M059J (cell line): ENCODE measurements around the gene ASPSCR1. TPM values are rescaled to one million over a fixed set of nuclear protein-coding genes. Genes with fewer than 3 reads are reported as not detected.

Experiments used
- DNase-seq: peaks from one replicate; pipeline ENCODE4 v3.0.0-alpha.2; 2012; ENCODE audit warnings: low read depth
- total RNA-seq: library from RNA; depleted of rRNA; stranded (reverse); fragments of >200 nt; shearing (Covaris generic); gene quantifications from 2 replicates; pipeline ENCODE4 v1.2.3, GENCODE V29; 2014

The ASPSCR1 gene
- total RNA-seq, 1 experiment from 2014 or later, result 33.0 TPM

GRCh38 chr17:81960130-81960958, 17.1 kb upstream of the ASPSCR1 start:
- no peak for DNase-seq

DNA sequence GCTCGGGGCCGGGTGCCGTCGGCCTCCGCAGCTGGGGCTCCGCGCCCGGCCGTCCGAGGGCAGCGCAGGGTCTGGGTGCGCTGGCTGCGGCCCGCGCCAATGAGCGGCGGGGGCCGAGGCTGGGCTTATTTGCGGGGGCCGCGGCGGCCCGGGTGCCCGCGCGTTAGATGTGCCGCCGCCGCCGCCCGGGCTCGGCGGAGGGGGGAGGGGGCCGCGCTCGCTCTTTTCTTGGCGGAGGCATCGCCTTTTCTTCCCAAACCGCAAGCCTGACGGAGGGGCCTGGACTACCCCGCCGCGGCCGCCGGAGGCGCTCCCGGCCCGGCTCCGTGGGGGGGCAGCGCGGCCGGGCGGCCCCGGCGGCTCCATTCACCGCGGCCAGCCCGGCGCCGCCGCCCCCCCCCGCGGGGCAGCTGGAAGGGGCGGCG, 16.3 kb upstream of the ASPSCR1 start, which contains the start of gene NOTUM:
TSS of gene NOTUM (minus strand) at position 101 of the 425 bp plus-strand sequence. CDS start 278 bp downstream, outside the sequence.
- DNase-seq, result peak; percentile 49

DNA sequence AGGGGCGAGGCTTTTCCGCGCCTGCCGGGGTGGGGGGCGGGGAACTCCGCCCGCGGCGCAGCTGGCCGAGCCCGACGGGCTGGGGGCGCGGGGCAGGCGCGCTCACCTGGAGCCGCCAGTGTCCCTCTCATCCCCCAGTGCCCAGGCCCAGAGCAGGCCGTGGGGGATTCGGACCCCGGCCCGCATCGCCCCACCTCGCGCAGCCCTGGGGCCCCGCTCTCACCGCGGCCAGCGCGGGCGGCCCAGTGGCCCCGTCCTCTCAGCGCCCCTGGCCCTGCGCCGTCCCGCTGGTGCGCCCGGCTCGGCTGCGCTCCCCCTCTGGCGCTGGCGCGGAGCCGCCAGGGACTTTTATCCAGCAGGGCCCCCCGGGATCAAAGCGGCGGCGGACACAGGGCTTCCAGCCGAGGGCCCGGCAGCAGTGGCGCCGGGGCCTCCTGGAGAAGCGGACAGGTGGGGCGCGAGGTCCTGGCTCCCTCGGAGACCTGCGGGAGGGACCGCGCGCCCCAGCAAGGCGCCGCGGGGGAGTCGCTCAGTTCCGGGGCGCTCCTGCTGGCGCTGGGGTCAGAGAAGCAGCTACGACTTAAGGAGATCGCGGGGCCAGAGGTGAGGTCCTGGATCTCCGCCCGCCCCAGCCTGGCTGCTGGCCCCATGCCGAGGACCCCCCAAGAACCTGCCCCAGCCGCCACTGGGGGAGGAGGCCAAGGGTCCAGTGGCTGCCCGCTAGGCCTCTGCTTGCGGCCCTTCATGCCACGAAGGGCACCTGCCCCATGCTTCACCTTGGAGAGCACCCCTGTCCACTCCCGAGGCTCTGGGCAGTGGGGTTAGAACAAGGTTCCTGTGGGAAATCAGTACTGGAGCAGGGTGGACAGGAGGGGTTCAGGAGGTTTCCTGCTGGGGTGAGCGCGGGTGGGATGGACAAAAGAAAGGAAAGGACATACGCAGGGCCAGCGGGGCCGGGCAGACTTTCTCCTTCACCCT, 15.6 kb upstream of the ASPSCR1 start:
- no peak for DNase-seq

GRCh38 chr17:81962499-81963441, 14.7 kb upstream of the ASPSCR1 start:
- no peak for DNase-seq

- DNase-seq, result no peak
These were observed 13.2 kb upstream of the ASPSCR1 start for GRCh38 chr17:81964081-81964849.

DNA sequence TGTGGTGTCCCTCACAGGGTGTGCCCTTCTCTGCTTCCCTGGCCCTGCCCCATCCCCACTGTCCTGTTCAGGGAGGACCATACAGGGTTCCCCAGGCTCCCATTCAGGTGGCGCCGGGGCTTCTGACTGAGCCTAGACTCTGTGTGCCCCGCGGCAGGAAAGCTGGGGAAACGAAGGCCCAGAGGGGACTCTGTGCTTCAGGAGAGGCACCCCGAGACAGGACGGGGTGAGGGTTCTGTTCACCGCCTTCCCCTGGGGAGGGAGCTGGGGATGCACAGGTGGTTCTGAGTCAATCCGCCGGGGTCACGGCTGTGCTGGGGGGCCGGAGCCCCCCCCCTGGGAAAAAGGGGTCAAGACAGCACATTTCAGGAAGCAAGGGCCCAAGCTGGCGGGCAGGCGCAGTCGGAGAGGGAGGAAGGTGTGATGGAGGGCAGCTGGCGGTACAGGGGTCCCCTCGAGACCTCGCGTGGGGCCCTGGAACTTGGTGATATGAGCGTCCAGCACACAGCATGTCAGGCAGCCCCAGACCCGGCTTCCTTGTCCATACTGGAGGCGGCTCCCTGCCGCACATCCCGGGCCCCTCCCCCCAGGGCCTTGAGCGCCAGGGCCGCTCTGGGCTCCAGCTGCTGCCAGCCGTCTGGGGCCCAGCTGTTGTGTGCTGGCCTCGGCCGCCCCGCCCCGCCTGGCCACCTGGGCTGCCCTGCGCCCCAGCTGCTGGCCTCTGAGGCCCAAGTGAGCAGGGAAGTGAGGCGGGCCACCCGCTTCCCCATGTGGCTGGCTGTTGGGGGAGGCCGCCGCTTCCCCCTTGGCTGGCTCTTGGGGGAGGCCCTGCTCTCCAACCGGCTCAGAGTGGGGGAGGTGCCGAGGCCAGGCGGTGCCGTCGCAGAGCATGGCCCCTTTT, 10.8 kb upstream of the ASPSCR1 start:
- DNase-seq, result no peak

DNA sequence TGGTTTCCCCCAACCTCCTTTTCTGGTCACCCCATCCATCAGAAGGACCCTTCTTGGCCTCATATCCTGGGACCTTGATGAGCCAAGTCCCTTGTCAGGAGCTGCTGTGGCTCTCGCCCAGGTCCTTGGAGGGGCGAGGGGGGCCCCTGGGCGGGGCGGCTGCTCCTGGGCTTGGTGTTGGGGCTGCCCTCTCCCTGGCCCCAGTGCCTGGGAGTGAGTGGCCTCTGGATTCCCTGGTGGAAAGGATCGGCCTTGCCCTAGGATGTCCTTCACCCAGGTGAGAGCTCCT, 10.2 kb upstream of the ASPSCR1 start:
- DNase-seq, result no peak

DNA sequence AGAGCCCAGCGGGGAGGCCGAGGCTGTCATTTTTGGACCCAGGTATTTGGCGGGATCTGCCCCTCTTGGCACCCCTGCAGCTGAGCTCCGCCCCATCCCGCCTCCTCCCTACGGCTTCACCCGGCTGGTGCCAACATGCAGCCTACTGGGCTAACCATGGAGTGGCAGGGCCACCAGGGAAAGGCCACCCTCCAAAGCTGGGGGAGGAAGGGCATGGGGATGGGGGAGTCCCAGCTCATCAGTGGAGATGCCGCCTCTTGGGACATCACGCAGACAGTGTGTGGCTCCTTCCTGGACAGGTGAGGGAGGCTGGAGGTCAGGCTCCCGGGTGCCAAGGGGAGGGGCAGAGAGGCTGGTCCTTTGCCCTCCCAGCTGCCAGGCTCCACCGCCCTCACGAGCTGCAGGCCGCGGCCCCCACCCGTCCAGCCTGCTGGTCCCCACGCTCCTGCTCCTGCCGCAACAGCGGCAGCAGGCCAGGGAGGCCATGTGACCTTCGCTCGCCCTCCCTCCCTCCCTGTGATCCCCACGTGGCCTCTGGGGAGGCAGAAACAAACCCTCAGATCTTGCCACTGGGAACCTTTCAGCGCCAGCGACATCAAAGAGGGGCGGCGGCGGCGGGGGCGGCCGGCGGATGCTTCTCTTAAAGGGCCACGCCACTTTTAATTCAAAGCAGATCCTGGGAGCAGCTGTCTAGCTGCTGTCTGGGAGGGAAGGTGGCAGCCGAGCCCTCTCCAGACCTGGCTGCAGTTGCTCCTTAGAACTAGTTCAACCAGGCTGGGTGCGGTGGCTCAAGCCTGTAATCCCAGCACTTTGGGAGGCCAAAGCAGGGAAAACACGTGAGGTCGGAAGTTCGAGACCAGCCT, 9.7 kb upstream of the ASPSCR1 start:
- DNase-seq, result peak; percentile 59

GRCh38 chr17:81968396-81968745, 9.1 kb upstream of the ASPSCR1 start:
- DNase-seq, result no peak

GRCh38 chr17:81968850-81969812, 8.3 kb upstream of the ASPSCR1 start:
- DNase-seq, result no peak

- DNase-seq, result no peak
These were observed 4.0 kb upstream of the ASPSCR1 start for GRCh38 chr17:81973432-81973831.

DNA sequence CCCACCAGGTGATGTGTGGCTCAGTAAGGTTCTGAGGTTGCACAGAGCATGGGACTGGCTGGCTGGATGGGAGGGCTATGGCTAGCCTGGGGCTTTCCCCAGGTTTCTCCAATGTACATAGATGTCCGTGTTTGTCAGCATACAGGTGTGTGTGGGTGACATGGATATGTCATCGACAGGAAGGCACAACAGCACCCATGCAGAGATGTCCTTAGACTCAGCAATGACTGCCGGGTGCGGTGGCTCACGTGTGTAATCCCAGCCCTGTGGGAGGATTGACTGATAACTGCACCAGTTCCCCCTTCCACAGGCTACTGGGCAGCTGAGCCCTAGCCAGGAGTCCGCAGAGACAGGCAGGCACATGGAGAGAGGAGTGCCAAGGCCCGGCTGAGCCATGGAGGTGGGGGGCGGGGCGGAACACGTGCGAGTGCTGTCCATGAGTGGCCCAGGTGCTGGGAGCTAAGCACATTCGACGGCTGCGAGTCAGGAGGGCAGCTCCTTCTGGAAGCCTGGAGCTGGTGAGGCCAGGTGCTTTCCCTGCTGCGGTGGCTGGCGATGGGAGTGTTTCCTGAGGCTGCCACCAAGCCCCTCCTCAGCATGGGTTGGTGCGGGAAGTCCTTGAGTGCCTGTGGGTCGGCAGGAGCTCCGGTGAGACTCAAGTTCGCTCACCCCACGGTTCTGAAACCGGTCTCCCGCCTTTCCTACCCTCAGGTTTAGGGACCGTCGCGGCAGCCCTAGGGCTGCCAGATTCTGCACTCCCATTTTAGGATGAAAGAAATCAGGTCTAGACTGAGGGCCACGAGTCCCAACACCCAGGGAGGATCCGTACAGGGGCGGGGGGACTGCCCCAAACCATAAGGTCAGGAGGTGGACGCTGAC, 858 bp upstream of the ASPSCR1 start:
- DNase-seq, result peak; percentile 34

DNA sequence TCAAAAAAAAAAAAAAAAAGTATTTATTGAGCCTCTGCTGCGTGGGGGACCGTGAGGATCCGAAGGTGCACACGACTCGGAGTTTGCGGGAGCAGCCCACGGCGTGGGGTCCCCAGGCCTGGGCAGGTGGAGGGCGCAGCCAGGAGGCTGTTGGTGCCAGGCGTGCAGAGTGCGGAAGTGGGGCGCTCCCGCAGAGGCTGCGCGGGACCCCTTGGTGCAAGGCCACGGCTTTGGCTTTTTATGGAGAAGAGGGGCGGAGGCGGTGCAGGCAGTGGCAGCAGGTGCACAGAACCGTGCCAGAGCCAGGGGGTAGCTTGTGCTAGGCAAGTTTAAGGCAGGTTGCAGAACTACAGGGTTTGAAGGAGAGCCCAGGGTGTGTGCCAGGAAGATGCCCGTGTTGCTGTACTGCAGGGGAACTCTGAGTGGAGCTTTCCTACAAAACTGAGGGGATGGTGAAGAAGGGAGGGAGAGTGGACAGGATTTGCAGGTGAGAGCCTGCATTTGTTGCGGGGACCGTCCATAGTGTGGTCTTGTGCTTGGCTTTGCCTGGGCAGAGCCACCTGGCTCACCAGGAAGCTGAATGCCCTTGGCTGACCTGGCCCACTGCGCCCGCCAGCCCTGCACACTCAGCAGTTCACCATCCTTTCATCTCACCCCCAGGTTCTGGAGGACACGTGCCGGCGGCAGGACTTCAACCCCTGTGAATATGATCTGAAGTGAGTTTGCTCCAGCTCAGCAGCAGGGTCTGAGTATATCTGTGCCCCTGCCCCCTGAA, 1.3 kb downstream of the ASPSCR1 start:
- no peak for DNase-seq

DNA sequence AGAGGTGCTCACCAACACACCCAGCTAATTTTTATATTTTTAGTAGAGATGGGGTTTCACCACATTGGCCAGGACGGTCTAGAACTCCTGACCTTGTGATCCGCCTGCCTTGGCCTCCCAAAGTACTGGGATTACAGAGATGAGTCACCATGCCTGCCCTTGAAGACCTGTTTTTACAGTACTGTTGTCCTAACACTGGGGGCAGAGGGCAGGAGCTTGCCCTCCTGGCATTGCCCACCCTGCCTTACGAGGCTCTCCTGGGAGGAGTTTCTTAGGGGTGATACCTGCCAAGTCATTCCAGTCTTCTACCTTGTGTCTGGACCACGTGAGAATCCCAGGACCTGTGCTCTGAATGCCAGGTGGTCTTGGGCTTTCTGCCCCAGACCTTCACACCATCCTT, 2.7 kb downstream of the ASPSCR1 start:
- no peak for DNase-seq

DNA sequence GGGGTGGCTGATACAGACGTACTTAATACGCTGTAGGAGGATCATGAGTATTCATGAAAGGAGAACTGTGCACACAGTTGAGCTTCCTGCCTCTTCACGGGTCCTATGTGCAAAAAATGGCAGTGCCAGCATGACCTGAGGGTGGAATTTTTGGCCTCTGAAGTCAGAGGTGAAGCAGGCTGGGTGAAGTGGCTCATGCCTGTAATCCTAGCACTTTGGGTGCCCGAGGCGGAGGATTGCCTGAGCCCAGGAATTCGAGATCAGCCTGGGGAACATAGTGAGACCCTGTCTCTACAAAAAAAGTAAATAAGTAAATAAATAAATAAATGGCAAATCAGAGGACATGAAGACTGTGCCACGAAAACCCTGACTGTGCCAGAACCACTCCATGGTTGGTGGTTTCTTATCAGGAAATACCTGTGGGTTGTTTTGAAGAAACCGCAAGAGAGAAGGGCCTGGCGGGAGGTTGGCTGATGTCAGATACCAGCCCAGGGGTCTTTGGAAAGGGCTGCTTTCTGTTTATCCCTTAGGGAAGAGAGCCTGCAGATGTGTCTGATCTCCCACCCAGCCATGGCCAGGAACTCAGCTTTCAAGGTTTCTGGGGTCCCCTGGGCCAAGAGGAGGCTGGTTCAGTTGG, 3.4 kb downstream of the ASPSCR1 start:
- peak; percentile 85 for DNase-seq
